ENCODE measurements around the gene CD300C. TPM values are rescaled to one million over a fixed set of nuclear protein-coding genes. Genes with fewer than 3 reads are reported as not detected.
"Not testable (repeated sequence)": the region's sequence is repeated elsewhere in the genome, so short reads cannot be mapped to it uniquely, and the experiment has no call there.

CD300C gene
- not detected in 2 replicates for total RNA-seq

DNA sequence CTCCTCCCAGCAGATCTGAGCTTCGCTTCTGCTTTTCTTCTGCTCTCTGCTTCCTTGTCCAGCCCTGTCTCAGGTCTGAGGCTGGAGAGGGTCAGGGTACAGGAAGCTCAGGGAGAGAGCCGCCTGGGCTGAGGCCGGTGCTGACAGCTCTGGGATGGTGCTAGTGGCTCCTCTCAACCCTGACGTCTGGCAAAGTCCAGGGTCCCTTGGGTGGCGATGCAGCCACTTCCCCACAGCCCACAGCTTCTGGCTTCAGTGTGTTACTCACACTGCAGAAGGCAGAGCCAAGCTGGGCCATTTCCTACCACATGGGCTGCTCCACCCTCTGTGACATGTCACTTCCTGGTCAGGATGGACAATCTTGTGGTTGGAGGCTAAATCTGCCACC is at the start of gene CD300C:
TSS of gene CD300C (minus strand) at position 273 of the 388 bp plus-strand sequence. CDS start 333 bp downstream, outside the sequence.
- DNase-seq (ENCODE audit: low read depth, low spot score): no peak

DNA sequence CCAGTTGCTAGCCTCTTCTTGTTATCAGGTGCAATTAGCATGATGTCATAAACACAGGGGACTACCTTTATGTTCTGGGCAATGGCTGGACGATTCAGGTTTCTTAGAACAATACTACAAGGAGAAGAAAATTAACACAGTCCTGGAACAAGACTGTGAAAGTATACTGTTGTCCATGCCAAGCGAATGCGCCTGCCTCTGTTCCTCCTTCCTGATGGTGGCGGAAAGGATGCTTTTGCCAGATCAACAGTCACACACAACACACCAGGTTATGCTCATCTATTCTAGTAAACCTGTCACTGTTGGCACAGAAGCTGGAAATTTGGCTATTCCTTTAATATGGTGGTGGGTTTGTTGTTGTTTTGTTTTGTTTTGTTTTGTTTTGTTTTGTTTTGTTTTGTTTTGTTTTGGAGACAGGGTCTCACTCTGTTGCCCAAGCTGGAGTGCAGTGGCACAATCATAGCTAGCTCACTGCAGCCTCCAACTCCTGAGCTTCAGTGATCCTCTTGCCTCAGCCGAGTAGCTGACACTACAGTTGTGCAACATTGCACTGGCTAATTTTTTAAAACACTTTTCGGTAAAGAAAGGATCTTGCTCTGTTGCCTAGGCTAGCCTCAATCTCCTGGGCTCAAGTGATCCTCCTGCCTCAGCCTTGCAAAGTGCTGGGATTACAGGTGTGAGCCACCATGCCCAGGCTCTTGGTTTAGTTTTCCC is 49.3 kb upstream of the CD300C start:
- DNase-seq (ENCODE audit: low read depth, low spot score): no peak

DNA sequence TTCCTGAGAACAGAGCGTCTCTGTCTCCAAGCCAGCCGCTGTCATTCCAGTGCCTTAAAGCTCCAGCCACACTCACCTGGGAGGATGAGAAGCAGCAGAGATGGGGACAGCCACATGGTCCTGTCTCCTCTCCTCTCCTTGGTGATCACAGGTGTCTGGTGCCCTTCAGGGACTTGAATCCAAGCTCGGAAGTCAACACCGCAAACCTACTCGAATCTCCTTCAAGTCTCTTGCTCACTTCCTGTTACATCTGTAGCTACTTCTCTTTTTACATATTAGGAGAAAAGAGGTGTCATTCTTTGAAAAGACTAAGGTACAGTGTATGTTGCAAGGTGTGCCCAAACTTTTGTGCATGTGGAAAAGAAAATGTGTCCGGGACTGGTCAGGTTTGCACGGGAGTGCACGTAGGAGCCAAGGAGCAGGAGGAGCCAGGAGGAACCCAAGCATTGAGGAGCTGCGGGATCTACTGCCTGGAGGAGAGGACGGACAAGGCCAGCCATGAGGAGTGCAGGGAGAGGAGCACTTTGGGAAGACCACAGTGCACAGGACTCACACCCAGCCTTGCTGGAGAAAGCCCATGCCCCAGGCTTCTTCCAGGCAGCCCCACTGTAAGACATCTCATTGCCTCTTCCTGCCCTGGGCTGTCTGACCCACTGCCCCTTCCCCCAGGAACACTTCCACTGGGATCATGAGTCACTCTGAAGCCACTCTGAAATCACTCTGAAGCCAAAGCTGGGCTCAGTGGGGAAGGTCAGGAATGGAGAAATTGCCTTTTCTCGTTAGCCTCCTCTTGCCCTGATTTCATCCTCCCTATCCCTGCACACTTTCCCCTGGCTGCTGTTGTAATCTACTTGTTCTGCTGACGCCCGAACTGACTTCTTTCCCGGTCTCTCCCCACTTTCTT is 46.4 kb upstream of the CD300C start, which contains the start of gene CD300LD:
TSS of gene CD300LD (minus strand) at position 197 of the 904 bp plus-strand sequence. CDS start at position 116, 81 bp downstream.
- no peak for DNase-seq (ENCODE audit: low read depth, low spot score)

DNA sequence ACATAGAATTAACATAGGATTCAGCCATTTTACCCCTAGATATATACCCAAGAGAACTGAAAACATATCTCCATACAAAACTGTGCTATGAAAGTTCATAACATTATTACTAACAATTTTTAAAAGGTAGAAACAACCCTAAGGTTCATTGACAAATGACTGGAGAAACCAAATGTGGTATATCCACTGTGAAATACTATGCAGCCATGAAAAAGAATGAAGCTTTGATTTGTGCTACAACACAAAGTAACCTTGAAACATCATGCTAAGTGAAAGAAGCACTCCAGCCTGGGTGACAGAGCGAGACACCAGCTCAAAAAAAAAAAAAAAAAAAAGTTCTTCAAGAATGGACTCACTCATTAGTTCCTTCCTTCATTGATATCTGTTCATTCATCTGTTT is 45.6 kb upstream of the CD300C start:
- DNase-seq (ENCODE audit: low read depth, low spot score): no peak

DNA sequence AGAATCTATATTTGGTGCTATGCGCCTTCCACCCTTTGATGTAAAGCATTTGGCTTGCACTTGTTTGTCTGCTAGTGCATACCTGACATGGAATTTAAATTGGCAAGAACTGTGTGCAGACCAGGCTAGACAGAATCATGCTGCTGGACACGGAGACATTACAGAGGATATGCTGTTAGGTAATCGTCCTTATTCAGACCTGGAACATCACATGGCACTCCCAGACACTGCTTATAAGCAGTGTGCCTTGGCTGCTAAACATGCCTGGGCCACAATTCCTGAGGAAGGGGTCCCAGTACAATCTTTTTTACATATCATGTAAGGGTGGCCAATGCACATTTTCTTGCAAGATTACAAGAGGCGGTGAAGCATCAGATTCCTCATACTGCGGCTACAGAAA is 39.8 kb upstream of the CD300C start:
- no peak for DNase-seq (ENCODE audit: low read depth, low spot score)

DNA sequence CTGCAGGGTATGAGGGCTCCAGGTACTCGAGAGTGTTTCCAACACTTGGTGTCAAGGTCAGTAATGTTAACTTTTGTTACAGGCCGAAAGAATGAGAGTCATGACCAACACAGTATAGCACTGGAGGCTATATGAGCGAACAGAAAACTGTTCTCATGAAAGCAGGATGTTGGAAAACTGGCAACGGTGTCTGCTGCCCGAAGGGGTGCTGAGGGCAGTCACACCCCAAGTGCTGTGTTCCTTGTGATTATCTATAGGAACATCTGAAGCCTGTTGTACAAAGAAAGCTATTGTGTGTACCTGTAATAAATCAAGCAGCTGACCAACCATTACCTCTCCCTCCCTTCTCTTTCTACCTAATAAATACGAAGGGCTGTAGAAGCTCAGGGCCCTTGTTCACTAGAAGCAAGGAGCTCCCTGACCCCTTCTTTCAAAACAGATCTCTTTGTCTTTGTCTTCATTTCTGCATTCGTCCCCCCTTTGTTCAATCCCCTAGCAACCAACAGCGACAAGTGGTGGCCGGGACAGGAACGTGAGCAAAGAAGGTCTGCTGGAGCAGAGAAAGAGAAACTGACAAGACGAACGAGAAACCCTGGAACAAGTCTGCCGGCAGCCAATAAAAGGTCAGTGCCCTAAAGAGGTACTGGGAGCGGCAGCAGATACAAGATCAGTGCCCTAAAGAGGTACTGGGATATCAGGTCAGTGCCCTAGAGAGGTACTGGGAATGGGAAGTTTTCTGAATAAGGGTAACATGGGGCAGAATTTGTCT is 38.6 kb upstream of the CD300C start:
- DNase-seq (ENCODE audit: low read depth, low spot score): no peak

DNA sequence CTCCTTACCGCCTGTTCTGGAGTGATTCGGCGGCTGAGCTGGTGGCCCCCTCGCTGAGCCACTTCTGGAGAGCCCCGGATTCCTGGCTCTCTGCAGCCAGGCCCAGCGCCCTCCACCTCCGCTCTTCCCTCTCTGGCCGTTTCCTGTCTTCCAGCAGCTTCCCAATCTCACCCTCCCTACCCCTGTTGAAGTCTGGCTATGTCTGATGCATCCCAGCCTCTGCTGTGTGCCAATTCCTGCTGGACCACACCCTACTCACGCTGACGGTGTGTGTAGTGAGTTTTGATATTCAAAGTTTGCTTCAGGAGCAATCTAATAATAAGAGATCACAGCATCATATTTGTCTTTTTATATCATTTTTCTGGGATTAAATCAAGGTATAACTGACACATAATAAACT is 36.7 kb upstream of the CD300C start:
- DNase-seq (ENCODE audit: low read depth, low spot score): no peak

DNA sequence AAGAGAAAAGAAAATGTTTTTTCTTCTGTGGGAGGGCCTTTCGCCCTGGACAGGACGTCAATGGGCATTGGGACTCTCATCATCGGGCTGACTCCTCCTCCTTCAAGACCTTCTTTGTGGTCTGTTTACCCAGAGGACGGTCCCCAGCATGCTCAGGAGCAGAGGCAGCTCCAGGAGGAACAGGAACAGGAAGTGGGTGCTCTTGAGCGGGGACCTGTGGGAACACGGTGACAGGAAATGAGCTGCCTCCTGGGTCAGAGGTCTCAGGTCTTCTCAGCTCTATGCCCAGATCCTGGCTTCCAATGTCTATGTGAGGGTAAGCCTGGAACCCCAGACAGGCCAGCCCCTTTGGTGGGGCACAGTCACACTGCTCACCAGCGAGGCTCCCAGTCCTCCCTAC is 34.0 kb upstream of the CD300C start:
- DNase-seq (ENCODE audit: low read depth, low spot score): no peak

DNA sequence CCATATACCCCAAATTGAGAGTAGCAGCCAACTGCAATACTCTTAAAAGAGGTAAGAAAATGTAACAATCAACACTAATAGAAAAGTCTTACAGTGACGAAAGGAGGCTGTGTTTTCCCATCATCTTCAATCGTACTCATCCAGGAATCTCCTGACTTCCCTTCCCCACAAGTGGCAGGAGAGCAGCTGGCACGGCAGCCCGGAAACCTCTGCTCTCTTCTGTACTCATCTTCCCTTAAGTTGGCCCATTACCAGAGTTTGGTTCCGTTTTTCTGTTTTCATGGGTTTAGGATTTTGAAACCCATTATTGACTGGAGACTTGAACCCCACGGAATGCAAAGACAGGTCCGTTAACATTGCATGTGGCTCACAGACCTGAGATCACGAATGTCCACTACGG is 33.1 kb upstream of the CD300C start:
- DNase-seq (ENCODE audit: low read depth, low spot score): no peak

DNA sequence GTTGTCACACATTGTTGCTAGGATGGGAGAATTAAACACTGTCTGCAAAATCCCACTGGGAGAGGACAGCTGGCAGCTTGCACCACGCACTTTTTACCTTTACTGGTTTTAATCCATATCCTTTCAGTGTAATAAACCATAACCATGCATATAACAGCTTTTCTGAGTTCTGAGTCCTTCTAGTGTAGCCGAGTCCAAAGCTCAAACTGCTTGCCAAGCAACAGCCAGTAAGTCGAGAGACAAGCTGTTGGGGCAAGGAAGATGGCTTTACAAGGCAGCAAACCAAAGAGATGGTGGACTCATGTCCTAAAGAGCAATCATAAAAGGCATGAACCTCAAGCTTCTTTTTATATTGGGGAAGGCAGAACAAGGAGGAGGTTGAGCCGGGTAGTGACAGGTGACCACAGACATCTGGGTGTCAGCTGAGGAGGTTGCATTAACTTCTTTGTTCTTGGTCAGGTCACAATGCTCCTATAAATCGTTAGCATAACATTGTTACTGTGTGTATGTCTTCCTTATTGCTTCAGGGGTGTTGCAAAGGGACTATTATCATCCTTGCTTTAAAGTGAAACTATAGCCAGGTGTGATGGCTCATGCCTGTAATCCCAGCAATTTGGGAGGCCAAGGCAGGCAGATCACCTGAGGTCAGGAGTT is 28.7 kb upstream of the CD300C start:
- no peak for DNase-seq (ENCODE audit: low read depth, low spot score)

DNA sequence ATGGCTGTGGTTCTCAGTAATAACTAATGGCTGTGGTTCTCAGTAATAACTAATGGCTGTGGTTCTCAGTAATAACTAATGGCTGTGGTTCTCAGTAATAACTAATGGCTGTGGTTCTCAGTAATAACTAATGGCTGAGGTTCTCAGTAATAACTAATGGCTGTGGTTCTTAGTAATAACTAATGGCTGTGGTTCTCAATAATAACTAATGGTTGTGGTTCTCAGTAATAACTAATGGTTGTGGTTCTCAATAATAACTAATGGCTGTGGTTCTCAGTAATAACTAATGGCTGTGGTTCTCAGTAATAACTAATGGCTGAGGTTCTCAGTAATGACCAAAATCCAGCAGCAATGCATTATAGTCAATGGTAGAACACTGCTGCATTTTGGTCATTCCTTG is 27.7 kb upstream of the CD300C start:
- DNase-seq (ENCODE audit: low read depth, low spot score): not testable (repeated sequence)

DNA sequence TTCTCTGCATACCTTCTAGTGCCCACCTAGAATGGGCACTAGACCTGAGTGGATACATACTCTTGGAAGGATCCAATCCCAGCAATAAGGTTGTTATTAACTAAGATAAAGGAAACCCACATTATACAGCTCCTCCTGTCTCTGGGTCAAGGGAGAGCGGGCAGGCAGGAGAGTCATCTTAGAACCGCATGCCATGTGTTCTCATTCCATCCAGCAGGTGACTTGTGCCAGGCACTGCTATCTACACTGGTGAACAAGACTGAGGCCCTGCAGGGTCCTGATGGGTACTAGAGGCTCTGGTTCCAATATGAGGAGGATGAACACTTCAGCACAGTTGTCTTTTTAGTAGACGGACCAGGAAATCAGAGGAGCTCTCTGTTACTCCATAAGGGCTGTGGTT is 27.3 kb upstream of the CD300C start:
- DNase-seq (ENCODE audit: low read depth, low spot score): no peak

DNA sequence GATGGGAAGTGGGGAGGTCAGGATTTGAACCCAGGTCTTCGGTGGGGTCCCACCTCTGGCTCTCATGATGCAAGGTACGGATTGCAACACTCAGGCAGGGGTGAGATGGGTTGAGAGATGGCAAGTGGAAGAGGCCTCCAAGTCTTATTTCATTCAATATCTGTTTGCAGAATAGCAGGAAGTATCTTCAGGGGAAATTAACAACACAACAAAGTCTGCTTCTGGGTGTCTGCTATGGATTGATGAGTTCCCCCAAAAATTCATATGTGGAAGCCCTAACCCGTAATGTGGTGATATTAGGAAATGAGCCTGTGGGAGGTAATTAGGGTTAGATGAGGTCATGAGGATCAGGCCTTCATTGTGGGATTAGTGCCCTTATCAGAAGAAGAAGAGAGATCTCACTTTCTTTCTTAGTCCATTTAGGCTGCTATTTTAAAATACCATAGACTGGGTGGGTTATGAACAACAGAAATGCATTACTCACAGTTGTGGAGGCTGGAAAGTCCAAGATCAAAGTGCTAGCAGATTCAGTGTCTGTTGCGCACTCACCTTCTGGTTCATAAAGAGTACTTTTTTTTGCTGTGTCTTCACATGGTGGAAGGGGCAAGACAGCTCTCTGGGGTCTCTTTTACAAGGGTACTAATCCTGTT is 25.8 kb upstream of the CD300C start:
- DNase-seq (ENCODE audit: low read depth, low spot score): no peak

DNA sequence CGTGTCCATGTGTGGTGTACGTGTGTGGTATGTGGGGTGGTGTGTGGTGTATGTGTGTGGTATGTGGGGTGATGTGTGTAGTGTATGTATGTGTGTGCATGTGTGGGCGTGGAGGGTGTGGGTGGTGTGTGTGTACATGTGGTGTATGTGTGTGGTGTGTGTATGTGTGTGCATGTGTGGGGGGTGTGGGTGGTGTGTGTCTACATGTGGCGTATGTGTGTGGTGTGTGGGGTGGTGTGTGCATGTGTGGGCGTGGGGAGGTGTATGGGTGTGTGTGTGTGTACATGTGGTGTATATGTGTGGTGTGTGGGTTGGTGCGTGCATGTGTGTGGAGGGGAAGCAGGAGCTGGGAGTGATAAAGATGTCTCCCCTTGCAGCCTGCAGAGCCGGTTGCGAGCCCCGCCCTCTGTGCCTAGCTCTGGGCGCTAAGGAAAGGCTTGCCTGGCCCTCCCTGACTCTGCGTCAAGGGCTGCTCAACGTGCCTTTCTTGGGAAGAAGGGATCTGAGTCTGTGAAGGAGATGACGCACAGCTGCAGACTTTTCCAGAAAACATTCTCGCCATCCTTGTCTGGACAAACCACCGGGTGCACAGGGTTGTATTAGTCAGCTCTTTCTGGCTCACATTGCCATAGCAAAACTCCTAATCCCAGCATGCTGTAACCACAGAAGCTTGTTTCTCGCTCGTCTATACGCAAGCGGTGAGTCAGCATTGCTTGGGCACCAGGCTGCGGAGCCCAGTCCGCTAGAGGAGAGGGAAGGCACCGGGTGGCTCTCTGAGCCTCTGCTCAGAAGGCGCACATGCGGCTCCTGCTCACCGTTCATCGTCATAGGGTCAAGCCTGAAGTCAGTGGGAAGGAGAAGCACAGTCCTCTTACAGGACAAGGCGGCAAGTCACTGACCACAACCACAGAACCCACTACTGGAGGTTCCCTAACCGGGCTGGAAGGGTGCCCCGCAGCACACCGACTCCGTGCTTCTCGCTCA is 23.4 kb upstream of the CD300C start:
- DNase-seq (ENCODE audit: low read depth, low spot score): no peak

DNA sequence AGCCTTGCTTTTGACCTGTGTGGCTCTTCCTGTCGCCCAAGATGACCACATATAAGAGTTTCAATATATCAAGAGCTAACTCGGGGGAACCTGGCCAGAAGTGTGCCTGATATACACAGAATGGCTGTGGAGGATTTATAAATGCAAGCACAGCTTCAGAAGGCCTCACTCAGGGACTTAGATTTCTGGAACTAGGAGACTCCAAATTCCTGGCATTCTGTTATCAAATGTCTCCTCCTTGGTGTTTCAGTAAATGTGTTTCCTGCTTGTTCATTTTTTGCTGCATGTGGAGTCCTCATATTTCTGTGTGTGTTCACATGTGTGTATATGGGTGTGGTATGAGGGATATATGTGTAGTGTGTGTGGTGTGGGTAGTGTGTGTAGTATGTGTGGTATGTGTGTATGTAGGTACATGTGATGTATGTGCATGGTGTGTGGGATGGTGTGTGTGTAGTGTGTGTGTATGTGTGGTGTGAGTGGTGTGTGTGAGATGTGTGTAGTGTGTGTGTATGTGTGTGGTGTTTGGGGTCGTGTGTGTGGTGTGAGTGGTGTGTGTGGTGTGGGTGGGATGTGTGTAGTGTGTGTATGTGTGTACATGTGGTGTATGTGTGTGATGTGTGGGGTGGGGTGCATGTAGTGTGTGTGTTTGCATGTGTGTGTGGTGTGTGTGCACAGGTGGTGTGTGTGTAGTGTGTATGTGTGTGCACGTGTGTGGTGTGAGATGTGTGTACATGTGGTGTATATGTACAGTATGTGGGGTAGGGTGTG is 22.4 kb upstream of the CD300C start:
- no peak for DNase-seq (ENCODE audit: low read depth, low spot score)

DNA sequence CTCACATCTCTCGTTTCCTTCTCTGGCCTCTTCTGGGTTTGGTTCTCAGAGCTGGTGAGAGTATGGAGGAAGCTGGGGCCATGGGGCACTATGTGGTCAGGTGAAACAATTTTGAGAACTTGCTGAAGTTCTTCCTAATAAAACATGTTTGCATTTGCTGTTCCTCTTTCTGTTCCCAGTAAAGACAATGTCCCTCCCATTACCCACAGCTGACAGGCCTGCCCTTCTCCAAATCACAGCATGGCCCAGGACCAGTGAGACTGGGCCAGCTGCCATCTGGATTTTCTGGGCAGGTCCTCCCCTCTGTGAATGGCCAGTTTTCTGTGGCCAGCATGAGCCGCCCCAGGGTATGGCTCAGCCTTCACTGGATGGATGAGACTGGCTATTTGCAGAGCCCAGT is 21.5 kb upstream of the CD300C start, which contains the start of gene CD300H:
TSS of gene CD300H (minus strand) at position 113 of the 400 bp plus-strand sequence.
- no peak for DNase-seq (ENCODE audit: low read depth, low spot score)

DNA sequence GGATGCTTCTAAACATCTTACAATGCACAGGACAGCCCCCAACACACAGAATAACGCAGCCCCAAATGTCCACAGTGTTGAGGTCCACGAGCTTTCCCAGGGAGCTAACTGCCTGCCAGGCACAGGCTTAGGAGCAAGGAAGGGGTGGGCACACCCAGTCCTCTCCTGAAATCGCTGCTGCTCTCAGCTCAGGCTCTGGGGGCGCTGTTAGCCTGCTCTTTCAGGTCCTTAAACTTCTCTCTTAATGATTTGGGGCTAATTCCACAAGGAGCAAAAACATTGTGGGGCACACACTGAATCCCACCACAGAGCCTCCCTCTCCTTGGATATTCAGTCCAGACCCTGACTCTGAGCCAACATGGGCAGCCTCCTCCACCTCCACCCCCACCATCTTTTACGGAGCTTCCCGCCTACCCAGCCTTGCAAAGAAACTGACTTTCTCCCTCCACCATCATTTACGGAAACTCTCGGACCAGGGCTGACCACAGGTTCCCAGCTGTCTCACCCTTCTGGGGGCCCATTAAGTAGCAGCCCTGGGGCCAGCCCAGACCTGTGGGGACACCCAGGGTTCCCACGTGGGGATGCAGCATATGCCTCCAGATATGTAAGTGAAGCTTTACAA is 20.3 kb upstream of the CD300C start:
- no peak for DNase-seq (ENCODE audit: low read depth, low spot score)

DNA sequence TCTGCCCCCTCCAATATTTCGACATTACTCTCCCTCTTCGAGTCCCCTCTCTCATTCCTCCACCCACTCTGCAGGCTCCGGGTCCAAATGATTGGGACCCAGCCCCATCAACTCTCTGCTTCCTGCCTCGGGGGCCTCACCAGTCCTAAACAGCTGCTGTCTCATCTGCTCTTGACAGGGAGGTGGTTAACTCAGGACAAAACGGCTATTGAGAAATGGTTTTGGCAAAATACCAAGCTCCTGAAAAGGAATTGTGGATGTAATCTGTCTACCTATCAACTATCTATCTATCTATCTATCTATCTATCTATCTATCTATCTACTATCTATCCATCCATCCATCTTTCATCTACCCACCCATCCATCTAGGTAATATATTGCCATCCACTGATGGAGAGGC is 19.2 kb upstream of the CD300C start:
- DNase-seq (ENCODE audit: low read depth, low spot score): no peak

All from pulmonary artery endothelial cell (primary cell).